Measurements from ENCODE around the gene ACOX1.

DNA sequence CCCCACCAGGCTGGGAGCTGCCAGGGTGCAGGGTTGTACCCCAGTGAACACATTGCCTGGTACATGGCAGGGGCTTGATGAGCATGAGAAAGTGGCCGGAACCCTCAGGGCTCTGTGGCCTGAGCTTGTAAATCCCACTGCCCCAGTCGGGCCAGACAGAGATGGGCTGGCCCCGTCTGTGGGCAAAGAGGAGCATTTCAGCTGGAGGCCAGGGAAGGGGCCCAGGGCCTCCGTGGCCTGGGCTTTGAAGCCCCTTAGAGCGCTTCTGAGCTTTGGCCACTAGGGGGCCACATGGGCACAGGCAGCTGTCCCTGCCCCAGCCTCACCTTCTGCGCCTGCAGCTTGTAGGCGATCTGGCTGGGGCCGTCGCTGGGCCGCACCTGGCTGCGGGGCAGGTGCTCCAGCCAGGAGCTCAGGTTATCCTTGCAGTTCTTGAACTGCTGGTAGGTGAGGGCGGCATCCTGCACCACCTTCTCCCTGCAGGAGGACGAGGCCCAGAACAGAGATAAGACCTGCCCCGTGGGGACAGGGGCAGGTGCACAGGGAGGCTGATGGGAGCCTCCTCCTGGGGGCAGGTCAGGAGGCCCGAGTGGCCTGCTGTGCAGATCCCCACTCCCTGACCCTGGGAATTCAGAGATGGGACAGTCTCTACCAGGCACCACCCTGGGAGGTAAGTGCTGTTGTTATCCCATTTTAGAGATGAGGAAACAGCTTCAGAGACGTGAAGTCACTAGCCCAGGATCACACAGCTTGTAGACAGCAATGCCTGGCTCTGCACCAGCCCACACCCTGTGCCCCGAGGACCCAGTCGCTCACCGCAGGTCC, 35.3 kb upstream of the ACOX1 start:
- no peak for TF ChIP-seq YY1 (IDR thresholded peaks at IDR 0.05; ENCODE audit: low read depth)
- TF ChIP-seq, protein P1, sequence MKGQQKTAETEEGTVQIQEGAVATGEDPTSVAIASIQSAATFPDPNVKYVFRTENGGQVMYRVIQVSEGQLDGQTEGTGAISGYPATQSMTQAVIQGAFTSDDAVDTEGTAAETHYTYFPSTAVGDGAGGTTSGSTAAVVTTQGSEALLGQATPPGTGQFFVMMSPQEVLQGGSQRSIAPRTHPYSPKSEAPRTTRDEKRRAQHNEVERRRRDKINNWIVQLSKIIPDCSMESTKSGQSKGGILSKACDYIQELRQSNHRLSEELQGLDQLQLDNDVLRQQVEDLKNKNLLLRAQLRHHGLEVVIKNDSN (IDR thresholded peaks at IDR 0.05): no peak
- TF ChIP-seq CEBPB (IDR thresholded peaks at IDR 0.05): no peak
- TF ChIP-seq, protein P2, sequence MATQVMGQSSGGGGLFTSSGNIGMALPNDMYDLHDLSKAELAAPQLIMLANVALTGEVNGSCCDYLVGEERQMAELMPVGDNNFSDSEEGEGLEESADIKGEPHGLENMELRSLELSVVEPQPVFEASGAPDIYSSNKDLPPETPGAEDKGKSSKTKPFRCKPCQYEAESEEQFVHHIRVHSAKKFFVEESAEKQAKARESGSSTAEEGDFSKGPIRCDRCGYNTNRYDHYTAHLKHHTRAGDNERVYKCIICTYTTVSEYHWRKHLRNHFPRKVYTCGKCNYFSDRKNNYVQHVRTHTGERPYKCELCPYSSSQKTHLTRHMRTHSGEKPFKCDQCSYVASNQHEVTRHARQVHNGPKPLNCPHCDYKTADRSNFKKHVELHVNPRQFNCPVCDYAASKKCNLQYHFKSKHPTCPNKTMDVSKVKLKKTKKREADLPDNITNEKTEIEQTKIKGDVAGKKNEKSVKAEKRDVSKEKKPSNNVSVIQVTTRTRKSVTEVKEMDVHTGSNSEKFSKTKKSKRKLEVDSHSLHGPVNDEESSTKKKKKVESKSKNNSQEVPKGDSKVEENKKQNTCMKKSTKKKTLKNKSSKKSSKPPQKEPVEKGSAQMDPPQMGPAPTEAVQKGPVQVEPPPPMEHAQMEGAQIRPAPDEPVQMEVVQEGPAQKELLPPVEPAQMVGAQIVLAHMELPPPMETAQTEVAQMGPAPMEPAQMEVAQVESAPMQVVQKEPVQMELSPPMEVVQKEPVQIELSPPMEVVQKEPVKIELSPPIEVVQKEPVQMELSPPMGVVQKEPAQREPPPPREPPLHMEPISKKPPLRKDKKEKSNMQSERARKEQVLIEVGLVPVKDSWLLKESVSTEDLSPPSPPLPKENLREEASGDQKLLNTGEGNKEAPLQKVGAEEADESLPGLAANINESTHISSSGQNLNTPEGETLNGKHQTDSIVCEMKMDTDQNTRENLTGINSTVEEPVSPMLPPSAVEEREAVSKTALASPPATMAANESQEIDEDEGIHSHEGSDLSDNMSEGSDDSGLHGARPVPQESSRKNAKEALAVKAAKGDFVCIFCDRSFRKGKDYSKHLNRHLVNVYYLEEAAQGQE (IDR thresholded peaks at IDR 0.05; ENCODE audit: low read depth): no peak
- no peak for TF ChIP-seq EP300 (IDR thresholded peaks at IDR 0.05; ENCODE audit: borderline replicate concordance)
- no peak for TF ChIP-seq ZBTB7A (IDR thresholded peaks at IDR 0.05; ENCODE audit: low read depth)
- TF ChIP-seq, protein P3, sequence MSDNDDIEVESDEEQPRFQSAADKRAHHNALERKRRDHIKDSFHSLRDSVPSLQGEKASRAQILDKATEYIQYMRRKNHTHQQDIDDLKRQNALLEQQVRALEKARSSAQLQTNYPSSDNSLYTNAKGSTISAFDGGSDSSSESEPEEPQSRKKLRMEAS (IDR thresholded peaks at IDR 0.05): no peak
- no peak for TF ChIP-seq TAF1 (IDR thresholded peaks at IDR 0.05; ENCODE audit: low read depth)
- peak; percentile 95 for TF ChIP-seq RAD21 (IDR thresholded peaks at IDR 0.05; ENCODE audit: low read depth)
- TF ChIP-seq NFIC (IDR thresholded peaks at IDR 0.05): no peak
- no peak for TF ChIP-seq FOXM1 (IDR thresholded peaks at IDR 0.05; ENCODE audit: borderline replicate concordance, low read depth)
- TF ChIP-seq CREB1 (IDR thresholded peaks at IDR 0.05; ENCODE audit: low read depth): no peak
- no peak for TF ChIP-seq EGR1 (IDR thresholded peaks at IDR 0.05)

All from Ishikawa (cell line).